Kidney (tissue), 14 donors: ENCODE data around the gene TTC7B. TPM values are rescaled to one million over a fixed set of nuclear protein-coding genes. Genes with fewer than 3 reads are reported as not detected.
A peak's percentile ranks its signal among the peaks of the same experiment; 100 is the strongest.

Source experiments
- DNase-seq, 5 donors: peaks; one replicate each; pipeline ENCODE4 v3.0.0-alpha.2; 2013 to 2020
- FAIRE-seq: peaks from 2 replicates; lab custom pipeline; 2012; peaks lifted over from hg19 to GRCh38; lab: Jason Lieb, UNC
- H3K27ac ChIP-seq, 2 donors: one replicate each; pipeline ENCODE4 v1.7.0; 2013; ENCODE audit warnings: low read depth in 2 of 2, low read length in 2 of 2, inconsistent platforms in 1 of 2
- H3K27me3 ChIP-seq: one replicate; pipeline ENCODE4 v1.7.1; 2013; ENCODE audit warnings: low read length, inconsistent platforms; ENCODE audit not compliant: control insufficient read depth, insufficient read depth
- H3K36me3 ChIP-seq, 3 donors: one replicate each; pipeline versions ENCODE4 v1.7.0 to v1.7.1; 2013; ENCODE audit warnings: low read length in 3 of 3, control low read depth in 1 of 3, inconsistent platforms in 1 of 3; ENCODE audit not compliant: insufficient read depth in 3 of 3, control insufficient read depth in 2 of 3
- H3K4me1 ChIP-seq, 3 donors: one replicate each; pipeline versions ENCODE4 v1.7.0 to v1.7.1; 2013; ENCODE audit warnings: low read length in 3 of 3, inconsistent platforms in 1 of 3, low read depth in 1 of 3; ENCODE audit not compliant: control insufficient read depth in 2 of 3, insufficient read depth in 2 of 3
- H3K4me3 ChIP-seq, 3 donors: one replicate each; pipeline versions ENCODE4 v1.7.0 to v1.8.1; 2013; ENCODE audit warnings: low read length in 3 of 3, control low read depth in 1 of 3, inconsistent platforms in 1 of 3
- H3K9ac ChIP-seq, 3 donors: one replicate each; pipeline versions ENCODE4 v1.7.0 to v1.7.1; 2013; ENCODE audit warnings: low read length in 3 of 3, control low read depth in 1 of 3, inconsistent platforms in 1 of 3
- H3K9me3 ChIP-seq, 3 donors: one replicate each; pipeline versions ENCODE4 v1.7.0 to v1.7.1; 2013; ENCODE audit warnings: low read length in 3 of 3, control low read depth in 1 of 3, inconsistent platforms in 1 of 3; ENCODE audit not compliant: control insufficient read depth in 2 of 3, insufficient read depth in 1 of 3
- intact Hi-C: fragments of 100-400 bp; cut with DNase I; formaldehyde crosslinking; loops from one replicate; pipeline ENCODE4 v1.11.1; 2022
- polyA plus RNA-seq: library from polyadenylated mRNA; stranded (reverse); fragments of 350-450 nt; fragmentation: Illumina TruSeq; extraction: RNeasy Lipid Tissue Mini Kit (QIAGEN cat#74804); gene quantifications from one replicate; pipeline ENCODE4 v1.2.3, GENCODE V29; 2014; ENCODE audit warnings: low read depth, low replicate concordance; ENCODE audit not compliant: insufficient read depth
- total RNA-seq: library from RNA; stranded (reverse); fragmentation: NEBNext Ultra II Directional; extraction: Animal tissue kit (Norgen Biotek cat#: 25700); gene quantifications from one replicate; pipeline ENCODE4 v1.2.1, GENCODE V29; 2021
- TF ChIP-seq, protein P1 (sequence below): IDR thresholded peaks from 3 replicates; pipeline ENCODE4 v1.5.1; 2012; ENCODE audit warnings: mild to moderate bottlenecking, moderate library complexity, borderline replicate concordance; ENCODE audit not compliant: insufficient read depth; ENCODE audit errors: extremely low read depth
- donor health status: control.
- donor health status: control.
- donor health status: control.
- donor health status: control.
- donor health status: control.
- donor health status: DM: yes; HTN: yes; CAD: no.
- donor health status: Normal renal cell carcinoma (clear cell type).

The TTC7B gene
- total and polyA plus RNA-seq, 2 donors from 2014 or later, result 23.4 to 48.3 TPM

DNA sequence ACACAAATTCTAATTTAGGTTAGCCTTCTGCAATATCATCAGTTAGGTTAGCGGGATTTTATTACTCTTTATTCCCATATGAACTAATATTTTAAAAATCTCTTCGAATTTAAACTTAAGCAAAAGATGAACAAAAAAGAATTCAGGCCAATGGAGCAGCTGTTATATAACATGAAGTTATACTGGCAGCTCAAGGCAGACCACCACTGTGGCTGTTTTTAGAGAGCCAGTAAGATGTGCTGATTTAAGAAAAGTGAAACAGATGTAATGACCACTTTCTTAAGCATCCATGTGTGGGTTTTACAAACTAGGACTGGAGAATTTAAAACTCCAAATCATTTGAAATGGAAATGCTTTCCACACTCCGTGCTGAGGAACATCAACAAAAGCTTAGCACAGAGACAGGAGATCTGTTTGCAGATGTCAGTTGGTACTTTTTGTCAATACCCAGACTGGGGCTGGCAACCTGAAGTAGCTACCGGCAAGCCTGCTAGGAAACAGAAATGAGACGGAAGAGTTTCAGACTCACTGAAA is 164.9 kb downstream of the TTC7B start:
- intact Hi-C loops, result no loop called here
- no peaks in the 10 kb centered on the region for H3K9me3 ChIP-seq
- no peaks in the 10 kb centered on the region for H3K4me1 ChIP-seq
- peaks cover 0 to 15% (median 1%) of the 10 kb centered on the region in 3 donors for H3K36me3 ChIP-seq
- FAIRE-seq (no peak), DNase-seq (peak in 1 of 5 donors; percentile 41)
- no peaks in the 10 kb centered on the region for H3K27me3 ChIP-seq
- H3K27ac ChIP-seq, result no peak overlapping the region
- H3K4me3 ChIP-seq, result no peak overlapping the region
- no peak overlapping the region for H3K9ac ChIP-seq
- TF ChIP-seq, protein P1, sequence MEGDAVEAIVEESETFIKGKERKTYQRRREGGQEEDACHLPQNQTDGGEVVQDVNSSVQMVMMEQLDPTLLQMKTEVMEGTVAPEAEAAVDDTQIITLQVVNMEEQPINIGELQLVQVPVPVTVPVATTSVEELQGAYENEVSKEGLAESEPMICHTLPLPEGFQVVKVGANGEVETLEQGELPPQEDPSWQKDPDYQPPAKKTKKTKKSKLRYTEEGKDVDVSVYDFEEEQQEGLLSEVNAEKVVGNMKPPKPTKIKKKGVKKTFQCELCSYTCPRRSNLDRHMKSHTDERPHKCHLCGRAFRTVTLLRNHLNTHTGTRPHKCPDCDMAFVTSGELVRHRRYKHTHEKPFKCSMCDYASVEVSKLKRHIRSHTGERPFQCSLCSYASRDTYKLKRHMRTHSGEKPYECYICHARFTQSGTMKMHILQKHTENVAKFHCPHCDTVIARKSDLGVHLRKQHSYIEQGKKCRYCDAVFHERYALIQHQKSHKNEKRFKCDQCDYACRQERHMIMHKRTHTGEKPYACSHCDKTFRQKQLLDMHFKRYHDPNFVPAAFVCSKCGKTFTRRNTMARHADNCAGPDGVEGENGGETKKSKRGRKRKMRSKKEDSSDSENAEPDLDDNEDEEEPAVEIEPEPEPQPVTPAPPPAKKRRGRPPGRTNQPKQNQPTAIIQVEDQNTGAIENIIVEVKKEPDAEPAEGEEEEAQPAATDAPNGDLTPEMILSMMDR, result no peak

DNA sequence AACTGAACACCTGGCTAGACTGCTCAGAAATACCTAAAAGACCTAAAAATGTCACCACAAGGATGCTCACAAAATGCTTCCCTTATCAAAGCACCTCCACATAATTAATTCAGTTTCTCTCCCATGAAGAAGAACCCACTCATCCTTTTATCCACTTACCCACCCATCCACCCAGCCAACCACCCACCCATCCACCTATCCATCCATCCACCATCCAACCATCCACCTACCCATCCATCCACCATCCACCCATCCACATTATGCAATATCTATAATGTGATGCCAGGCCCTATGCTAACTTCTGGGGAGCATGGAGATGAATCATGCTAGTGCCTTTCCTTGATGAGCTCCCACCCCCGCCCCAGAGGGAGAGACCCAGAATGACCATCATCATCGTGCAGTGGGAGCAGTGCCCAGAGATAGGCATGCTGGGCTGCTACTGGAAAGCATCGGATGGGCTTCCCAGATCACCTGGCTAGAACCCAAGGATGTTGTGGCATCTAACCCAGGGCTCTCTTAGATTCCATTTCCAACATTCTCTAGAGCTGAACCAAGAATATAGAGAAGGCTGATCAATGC is 166.6 kb downstream of the TTC7B start:
- Histone ChIP-seq H3K9ac (no peak overlapping the region), H3K4me1 (peaks cover 0 to 6% (median 5%) of the 10 kb centered on the region in 3 donors), H3K27ac (no peak overlapping the region), H3K4me3 (no peak overlapping the region), H3K27me3 (no peaks in the 10 kb centered on the region), H3K9me3 (no peaks in the 10 kb centered on the region), H3K36me3 (peaks cover 0 to 17% (median 5%) of the 10 kb centered on the region in 3 donors)
- TF ChIP-seq, protein P1, result no peak
- no peak for DNase-seq
- intact Hi-C loops, result no loop called here
- FAIRE-seq, result no peak

DNA sequence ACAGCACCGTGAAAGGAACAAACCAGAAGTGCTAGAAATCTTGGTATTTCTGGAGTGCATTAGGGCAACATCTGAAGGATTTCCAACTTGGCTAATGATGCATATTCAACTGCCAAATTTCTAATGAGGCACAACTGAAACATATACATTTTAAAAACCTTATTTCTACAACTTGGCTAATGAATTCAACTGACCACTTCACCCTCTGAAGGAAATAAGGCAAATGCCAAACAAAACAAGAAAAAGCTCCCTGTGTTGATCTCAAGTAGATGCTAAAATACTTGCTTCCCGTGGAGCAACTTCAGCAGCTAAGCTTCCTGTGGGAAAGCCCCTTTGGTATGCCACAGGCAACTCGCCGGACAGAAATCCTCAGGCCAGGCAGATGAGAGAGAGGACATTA is 167.1 kb downstream of the TTC7B start:
- TF ChIP-seq, protein P1, result no peak
- H3K4me1 ChIP-seq, result peaks cover 0 to 6% (median 5%) of the 10 kb centered on the region in 3 donors
- intact Hi-C loops, result no loop called here
- H3K9ac ChIP-seq, result no peak overlapping the region
- FAIRE-seq (no peak), DNase-seq (no peak)
- H3K9me3 ChIP-seq, result no peaks in the 10 kb centered on the region
- peaks cover 0 to 15% (median 7%) of the 10 kb centered on the region in 3 donors for H3K36me3 ChIP-seq
- no peak overlapping the region for H3K4me3 ChIP-seq
- no peaks in the 10 kb centered on the region for H3K27me3 ChIP-seq
- H3K27ac ChIP-seq, result no peak overlapping the region
